NCI-H1417 (cell line): ENCODE measurements around the gene LETM1.
"Not testable (repeated sequence)": the region's sequence is repeated elsewhere in the genome, so short reads cannot be mapped to it uniquely, and the experiment has no call there.

Source experiments
- DNase-seq, 3 experiments: peaks; one replicate each; lab custom pipeline; 2025; lab: John Stamatoyannopoulos, UW

Gene LETM1

DNA sequence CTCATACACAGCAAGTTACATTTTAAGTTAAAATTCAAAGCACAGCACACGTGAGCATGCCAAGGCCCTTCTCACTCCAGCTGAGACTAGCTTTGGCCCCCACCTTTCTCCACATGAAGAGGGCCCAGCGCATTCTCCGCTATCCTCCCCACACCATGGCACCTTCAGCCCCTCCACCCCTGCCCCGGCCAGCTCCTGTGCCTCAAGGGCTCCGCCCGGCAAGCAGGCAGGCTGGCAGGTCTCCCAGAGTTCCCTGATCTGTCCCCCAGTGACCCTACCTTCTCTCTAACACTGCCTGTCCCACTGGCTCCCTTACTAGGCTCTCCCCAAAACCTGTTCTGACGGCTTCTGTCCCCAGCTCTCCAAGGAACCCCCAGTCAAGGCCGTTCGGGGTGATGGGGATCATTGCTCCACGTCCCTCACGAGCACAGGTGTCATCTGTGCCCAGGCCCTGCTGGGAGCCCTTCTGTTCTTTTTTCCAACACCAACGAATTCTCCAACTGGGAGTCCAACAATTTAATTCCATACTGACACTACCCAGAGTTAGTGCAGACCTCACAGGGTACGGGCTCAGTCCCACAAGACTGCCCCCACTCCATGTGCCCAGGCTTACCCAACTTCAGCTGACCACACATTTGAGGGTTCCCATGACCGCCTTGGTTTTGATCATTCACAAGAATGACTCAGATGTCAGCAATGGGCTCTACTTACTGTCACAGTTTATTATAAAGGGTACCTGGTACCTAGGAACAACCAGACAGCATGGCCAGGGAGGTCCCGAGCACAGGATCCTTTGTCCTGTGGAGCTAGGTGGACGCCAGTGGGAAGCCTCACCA lies 4.2 kb downstream of the LETM1 start:
- no peak for DNase-seq

DNA sequence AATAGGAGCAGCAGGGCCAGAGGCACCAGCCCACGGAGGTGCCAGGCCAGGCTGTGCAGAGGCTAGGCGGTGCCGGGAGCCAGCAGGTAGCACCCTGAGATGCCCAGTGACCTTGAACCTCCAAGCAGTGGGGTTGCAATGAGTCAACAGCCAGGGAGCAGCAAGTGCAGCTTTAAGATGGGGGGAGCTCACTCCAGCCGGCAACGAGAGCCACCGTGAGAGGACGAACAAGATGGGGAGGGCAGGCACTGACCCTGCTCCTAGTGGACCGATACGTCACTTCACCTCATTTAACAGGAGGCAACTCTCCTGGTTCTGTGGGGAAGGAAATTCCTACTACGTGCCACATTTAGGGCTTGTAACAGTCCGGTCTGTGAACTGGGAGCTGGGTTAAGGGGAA lies 4.8 kb downstream of the LETM1 start:
- DNase-seq: no peak

DNA sequence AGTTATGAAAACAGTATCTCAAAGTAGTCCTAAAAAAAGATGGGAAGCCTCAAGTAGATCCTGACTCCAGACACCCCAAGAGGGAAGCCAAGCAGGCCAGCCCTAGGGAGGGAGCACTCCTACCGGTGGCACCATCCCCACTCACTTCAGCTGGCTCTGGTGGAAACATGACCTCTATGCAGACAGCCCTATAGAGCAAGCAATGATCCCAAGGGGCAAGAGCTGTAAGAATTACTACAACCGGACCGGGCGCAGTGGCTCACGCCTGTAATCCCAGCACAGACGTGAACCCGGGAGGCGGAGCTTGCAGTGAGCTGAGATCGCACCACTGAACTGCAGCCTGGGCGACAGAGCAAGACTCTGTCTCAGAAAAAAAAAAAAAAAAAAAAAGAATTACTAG lies 5.7 kb downstream of the LETM1 start:
- no peak for DNase-seq

DNA sequence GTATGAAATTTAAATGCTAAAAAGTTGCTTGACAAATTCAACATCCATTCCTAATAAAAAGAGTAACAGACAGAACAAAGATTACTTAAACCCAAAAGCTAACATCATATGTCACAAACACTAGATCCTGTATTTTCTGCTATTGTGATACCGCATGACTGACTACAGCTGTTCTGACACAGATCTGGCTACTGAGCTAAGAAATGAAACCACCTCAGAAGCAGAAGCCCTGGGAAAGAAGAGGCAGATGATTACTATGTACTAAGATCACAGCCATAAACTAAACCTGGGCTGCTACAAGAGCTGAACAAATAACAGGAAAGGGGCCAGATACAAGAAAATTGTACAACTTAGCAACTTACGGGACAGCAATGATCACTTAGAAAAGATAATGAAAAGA lies 9.4 kb downstream of the LETM1 start:
- DNase-seq: no peak

DNA sequence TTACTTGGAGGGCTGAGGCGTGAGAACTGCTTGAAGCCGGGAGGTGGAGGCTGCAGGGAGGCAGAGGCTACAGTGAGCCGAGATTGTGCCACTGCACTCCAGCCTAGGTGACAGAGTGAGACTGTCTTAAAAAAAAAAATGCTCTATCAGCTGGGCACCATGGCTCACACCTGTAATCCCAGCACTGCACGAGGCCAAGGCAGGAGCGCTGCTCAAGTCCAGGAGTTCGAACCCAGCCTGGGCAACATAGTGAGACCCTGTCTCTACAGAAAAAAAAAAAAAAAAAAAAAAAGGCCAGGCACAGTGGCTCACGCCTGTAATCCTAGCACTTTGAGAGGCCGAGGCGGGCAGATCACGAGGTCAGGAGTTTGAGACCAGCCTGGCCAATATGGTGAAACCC lies 11.3 kb downstream of the LETM1 start:
- not testable (repeated sequence) for DNase-seq

DNA sequence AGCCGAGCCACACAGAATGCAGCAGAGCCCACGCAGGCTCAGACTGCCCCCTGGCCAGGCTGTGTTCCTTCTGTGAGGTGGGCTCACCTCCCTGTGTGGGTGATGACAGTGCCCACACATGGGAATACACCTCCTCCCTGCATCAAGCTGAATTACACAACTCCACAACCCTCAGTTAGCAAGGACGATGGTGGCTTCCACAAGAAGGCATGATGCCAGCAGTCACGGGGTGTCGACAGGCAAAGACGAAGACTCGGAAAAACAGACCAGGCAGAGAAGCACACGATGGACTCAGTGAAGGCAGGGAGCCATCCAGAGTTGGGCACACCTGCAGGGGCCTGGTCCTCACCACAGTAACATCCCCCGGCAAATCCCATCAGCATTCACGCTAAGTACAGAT lies 12.1 kb downstream of the LETM1 start:
- no peak for DNase-seq

DNA sequence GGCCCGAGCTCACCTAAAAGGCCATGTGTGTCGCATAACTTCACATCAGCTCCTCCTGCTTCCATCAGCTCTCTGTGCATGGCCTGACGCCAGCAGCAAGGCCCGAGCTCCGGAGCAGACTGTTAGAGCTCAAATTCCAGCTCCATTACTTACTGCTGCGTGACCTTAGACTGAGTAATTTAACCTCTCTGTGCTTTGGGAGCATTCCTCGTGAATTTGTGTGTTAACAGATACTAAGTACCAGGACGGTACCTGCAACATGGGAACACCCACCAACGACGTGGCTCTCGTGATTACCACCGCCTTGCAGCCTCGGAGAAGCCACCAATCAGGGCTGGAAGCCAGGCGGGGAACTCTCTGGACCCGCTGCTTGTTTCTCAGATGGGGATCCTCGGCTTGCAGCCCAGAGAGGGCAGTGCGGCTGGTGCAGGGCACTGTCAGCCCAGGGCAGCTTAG lies 12.9 kb downstream of the LETM1 start:
- DNase-seq: no peak

DNA sequence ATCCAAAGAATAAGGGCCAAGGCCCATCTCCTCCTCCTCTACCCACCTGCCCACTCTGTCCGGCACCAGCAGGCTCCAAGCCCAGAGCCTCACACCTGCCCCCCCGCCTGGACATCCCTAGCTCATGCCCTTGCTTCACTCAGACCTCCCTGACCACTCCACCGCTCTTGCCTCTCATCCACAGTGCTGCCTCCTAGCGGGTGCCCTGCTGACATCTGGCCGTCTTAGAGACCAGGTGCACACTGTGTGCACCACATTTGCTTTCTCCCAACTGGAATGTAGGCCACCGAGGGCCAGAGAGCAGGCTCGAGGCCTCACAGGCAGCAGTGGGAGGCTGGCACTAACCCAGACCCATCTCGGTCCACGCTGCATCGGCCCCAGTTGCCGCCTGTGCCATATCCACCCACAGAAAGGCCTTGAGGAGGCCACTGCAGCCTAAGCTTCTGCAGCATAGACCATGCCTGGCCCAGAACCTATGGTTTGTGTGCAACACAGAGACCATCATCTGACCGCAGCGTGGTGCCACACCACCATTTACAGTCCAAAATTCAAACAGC lies 13.5 kb downstream of the LETM1 start:
- DNase-seq: no peak

DNA sequence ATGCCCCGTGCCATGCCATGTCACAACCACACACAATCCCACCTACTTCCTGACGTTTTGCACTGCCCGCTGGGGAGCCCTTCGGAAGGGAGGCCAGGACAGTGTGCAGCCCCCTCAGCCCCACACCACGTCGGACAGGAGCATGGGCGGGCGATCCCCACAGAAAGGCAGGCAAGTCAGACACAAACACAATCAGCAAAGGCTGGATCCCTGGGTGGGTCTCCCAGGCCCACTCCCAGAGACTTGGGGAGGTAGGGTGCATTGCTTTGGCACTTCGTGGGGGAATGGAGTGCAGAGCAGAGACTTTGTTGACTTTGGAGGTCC lies 14.1 kb downstream of the LETM1 start:
- DNase-seq: no peak

DNA sequence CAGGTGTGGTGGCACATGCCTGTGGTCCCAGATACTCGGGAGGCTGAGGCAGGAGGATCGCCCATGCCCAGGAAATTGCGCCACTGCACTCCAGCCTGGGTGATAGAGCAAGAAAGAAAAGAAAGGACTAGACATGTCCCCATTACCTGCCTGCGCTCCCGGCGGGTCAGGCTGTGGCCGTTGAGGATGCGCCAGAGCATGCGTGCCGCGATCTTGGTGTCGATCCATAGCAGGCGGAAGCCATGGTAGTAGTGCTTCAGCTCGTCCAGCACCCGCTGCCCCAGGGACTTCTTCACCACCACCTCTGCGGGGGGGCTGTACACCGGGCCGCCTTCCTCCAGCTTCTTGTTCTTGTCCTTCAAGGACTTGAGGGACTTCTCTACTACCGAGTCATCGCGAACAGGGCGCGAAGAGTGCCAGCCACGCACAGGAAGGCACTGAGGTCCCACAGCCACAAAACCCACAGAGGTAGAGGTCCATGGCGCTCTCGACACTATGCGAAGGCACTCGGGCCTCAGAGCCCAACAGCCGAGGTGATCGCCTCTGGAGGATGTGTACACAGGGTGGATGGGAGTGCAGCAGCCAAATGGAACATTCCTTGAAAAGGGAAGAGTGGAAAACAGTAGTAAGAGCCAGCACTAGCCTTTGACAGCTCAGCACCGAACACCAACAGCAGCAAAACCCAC lies 14.6 kb downstream of the LETM1 start:
- no peak for DNase-seq

DNA sequence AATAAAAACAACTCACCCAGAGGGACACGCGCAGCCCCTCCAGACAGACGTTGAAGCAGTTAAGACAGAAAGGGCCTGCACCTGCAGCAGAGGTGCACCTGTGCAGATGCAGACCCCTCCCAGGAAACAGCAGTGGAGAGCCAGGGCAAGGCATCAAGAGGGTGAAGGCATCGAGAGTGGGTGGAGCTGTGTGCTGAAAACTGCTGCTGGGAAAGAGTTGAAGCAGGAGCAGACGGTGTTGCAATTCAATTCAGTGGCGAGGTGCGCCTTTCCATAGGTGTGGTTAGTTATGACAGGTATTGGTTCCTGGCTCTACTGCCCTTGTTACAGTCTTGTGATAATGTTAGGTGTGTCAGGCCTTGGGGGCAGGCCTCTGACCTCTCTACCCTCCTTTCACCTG lies 16.7 kb downstream of the LETM1 start:
- no peak for DNase-seq

DNA sequence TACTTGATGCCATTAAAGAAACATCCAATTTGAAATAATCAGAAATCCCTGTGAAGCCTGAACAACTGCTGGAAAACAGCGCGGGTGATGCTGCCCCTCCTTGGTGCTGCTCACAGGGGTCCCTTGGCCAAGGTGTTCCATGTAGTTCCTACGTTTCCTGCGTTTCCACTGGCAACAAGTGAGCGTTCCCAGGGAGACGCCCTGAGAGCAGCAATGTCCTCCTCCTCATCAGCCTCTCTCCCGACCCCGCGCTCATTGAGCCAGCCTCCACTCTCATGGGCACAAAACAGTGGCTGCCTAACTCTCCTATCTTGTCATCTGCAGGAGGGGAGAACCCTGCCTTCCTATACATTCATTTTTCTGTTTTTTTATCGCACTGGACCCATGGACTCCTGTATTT lies 18.9 kb downstream of the LETM1 start:
- no peak for DNase-seq

DNA sequence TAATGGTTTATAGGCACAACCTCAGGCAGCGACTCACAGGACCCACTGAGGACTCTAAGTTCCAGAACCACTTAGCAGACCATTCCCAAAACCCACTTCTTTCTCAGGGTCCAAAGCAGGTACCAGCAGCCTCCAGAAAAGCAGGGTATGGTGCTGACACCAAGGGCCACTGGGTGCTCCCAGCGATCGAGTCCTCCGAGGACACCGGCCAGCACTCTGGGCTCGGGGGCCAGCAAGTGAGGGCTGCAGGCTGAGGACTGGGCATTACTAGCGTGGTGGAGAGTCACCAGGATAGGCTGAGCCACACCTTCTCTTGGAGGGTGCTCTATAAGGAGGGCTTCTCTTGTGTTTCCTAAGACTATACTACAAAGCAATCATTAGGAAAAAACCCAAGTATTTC lies 19.3 kb downstream of the LETM1 start:
- no peak for DNase-seq

DNA sequence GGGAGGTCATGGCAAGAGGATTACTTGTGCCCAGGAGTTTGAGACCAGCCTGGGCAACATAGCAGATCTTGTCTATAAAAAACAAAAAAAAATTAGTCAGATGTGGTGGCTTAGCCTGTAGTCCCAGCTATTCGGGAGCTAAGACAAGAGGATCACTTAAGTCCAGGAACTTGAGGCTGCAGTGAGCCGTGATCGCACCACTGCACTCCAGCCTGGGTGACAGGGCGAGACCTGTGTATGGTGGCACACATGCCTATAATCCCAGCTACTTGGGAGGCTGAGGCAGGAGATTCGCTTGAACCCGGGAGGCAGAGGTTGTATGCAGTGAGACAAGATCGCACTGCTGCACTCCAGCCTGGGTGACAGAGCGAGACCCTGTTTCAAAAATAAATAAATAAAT lies 20.1 kb downstream of the LETM1 start:
- DNase-seq: not testable (repeated sequence)

DNA sequence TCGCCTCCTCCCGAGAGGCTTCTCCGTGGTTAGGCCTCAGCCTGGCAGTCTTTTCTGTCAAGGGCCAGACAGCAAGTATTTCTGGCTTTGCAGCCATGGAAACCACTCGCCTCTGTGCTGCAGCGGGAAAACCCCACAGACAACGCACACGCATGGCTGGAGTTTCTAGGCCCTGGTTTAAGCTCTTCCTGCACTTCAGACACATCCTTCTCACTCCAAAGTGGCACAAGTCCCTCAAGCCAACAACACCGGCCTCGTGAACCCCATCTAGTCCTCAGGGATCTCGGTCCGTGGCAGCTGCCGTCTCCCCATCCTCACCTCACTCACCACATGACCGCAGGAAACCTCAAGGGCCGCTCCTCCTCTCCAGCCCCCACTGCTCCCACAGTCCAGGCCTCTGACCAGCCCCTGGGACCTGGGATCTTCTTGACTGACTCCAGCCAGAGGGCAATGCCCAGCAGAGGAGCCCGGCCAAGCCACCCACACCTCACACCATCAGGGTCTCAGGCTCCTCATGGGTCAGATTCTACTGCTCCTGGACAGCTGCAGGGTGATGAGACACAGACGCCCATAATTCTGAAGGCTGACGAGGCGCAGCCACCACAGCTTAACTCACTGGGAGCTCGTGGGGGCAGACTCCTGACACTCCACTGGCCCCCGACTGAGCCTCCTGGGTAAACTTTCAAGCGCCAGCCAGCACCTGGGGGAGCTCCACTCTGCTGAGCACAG lies 21.7 kb downstream of the LETM1 start:
- DNase-seq: peak in 1 of 3 experiments; percentile 61

DNA sequence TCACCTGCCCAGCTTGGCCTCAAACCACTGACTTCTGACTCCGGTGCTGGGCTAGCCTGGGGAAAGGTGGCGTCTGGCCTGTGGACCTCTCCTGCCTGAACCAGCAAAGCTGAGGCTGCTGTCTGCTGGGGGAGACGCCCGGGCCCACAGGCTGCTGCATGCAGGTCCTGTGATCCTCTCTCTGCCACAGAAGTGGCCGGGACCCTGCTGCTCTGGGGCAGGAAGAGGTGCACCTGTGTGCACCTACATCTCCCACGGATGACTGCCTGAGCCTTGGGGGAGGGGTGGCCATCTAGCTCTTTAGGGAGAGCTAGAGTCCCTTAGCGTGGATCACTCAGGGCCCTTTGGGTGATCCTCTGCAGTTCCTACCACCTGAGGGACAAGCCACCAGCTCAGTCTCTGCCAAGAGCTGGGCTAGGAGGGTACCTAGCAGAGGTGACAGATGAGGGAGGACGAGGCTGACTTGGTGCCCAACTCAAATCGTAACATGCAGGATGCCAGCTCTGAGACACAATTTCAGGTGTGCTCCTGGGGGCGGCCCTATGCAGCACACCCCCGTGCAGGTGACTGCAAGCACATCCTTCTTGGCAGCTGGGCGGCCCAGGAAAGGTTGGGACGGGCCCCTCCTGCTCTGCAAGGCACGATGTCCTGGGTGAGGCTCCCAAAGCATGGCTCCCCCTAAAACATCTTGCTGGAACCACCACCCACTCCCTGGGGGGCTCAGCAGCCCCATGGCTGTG lies 22.5 kb downstream of the LETM1 start:
- DNase-seq: no peak

DNA sequence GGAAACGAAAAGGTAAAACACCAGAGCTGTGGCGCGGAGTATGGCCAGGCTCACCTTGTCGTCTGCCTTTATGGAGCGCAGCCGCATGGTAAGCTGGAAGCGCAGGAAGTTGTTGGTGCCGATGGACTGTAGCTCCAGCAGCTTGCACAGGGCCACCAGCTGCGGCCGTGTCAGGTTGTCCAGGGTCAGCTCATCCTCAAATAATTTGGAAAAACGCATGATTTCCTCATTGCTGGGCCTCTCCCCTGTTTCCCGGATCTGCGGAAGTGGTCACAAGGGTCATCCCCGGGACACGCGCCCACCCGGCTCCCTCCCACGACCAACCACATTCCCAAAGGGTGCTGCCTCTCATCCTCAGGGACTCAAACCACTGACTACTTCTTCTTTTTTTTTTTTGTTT lies 23.3 kb downstream of the LETM1 start:
- DNase-seq: no peak

DNA sequence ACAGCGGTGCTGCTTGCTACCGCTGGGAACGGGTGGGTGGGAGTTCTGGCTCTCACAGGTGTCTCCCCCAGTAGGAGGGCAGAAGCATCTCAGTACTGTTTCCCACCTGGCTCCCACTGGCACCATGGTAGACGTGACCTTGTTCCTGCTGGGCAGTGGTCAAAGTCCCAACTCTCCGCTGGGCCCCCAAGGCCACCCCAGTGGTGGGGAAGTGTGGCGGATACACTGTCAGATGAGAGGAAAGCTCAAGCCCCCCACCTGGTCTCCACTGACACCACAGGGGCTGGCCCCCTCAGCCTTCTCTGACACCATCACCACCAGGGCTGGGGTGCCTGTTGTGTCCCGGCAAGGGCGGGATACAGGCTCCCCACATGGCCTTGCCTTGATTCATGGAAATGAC lies 24.6 kb downstream of the LETM1 start:
- no peak for DNase-seq

DNA sequence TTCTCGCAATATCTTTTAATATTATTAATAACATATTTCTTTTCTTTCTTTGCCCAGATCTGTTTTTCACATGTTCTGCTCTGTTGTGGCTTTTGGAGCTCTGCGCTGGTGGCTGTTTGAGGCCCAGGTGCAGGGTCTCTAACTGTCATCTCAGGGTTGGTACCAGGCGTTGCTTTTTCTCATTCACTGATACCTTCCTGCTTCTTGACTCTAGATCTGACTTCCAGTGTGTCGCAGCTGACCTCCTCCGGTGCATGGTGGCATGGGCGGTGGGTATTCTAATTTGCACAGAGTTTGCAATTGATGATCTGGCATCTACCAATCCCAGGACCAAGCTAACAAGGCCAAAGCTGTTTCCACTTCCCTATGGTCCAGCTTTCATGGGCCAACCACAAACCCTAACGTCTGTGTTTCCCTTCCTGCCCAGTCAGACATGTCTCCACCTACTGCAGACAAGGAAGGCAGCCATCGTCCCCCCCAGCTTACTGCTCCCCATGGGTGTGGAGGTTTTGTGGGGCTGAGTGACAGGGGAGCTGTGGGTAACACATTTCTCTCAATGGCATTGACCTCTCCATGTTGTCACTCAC lies 25.2 kb downstream of the LETM1 start:
- DNase-seq: no peak

DNA sequence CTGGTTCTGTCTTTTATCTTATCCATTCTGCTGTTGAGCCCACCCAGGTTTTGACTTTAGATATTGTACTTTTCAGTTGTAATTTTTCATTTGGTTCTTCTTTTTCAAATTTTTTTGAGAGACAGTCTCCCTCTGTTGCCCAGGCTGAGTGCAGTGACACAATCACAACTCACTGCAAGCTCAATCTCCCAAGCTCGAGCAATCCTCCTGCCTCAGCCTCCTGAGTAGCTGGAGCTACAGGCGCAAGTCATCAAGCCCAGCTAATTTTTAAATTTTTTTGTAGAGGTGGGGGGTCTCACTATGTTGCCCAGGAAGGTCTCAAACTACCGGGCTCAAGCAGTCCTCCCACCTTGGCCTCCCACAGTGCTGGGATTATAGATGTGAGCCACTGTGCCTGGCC lies 25.7 kb downstream of the LETM1 start:
- DNase-seq: no peak

DNA sequence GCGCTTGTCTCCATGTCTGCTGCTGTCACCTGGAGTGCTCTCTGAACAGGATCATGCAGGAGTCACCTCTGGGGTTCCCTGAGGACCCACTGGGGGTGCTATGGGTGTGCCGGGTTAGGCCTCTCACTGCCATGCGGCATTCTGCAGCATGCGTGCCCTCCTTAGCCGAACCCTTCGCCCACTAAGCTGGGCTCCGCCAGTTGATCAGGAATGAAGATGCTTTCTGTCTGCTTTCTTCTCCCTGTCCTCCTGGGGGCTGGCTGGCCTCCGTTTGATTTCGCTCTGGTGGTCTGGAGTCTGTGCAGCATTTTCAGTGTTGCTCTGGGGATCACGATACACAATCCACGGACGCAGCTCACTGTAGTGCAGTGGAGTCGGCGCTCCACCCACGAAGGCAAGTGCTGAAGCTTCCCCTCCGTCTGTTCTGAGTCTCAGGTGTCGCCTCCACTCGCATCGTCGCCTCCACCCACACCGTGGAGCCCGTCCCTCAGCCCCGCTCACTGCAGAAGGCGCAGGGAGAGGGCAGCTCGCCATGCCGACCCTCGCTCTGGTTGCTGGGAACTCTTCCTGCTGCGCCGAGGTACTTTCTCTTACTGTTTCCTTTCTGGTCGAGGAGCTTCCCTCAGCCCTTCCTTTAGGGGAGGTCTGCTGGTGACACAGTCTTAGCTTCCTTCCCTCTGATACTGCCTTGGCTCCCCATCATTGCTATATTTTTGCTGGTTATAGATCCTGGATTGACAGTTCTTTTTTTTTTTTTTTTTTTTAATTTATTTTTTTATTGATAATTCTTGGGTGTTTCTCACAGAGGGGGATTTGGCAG lies 29.2 kb downstream of the LETM1 start:
- no peak for DNase-seq
